ENCODE data around the gene AGTR1.

The AGTR1 gene

GRCh38 chr3:148729476-148730055 is 31.9 kb downstream of the AGTR1 start:
- H3K27ac ChIP-seq: no peak overlapping the region
- intact Hi-C loops (cut with DNase I; ENCODE audit: low total_unique reads): no loop called here
- TF ChIP-seq CTCF (IDR thresholded peaks at IDR 0.05): no peak
- no peak for DNase-seq
- H3K27me3 ChIP-seq: no peaks in the 10 kb centered on the region
- no peaks in the 10 kb centered on the region for H3K4me1 ChIP-seq
- no peaks in the 10 kb centered on the region for H3K36me3 ChIP-seq
- H3K4me3 ChIP-seq: no peak overlapping the region
- H3K9me3 ChIP-seq: no peaks in the 10 kb centered on the region

GRCh38 chr3:148730676-148731075 is 33.0 kb downstream of the AGTR1 start:
- Histone ChIP-seq H3K27ac (no peak overlapping the region), H3K27me3 (no peaks in the 10 kb centered on the region), H3K9me3 (no peaks in the 10 kb centered on the region), H3K4me3 (no peak overlapping the region), H3K36me3 (no peaks in the 10 kb centered on the region), H3K4me1 (no peaks in the 10 kb centered on the region)
- no peak for TF ChIP-seq CTCF (IDR thresholded peaks at IDR 0.05)
- intact Hi-C loops (cut with DNase I; ENCODE audit: low total_unique reads): no loop called here
- no peak for DNase-seq

- no peak overlapping the region for H3K27ac ChIP-seq
- TF ChIP-seq CTCF (IDR thresholded peaks at IDR 0.05): no peak
- intact Hi-C loops (cut with DNase I; ENCODE audit: low total_unique reads): no loop called here
These were observed 37.9 kb downstream of the AGTR1 start for GRCh38 chr3:148735597-148735996.

GRCh38 chr3:148736086-148736485 is 38.4 kb downstream of the AGTR1 start:
- DNase-seq: no peak
- H3K27ac ChIP-seq: no peak overlapping the region
- intact Hi-C loops (cut with DNase I; ENCODE audit: low total_unique reads): no loop called here
- H3K27me3 ChIP-seq: no peaks in the 10 kb centered on the region
- no peaks in the 10 kb centered on the region for H3K9me3 ChIP-seq
- TF ChIP-seq CTCF (IDR thresholded peaks at IDR 0.05): no peak
- H3K4me3 ChIP-seq: no peak overlapping the region
- peaks cover 0 to 1% (median 0%) of the 10 kb centered on the region in 3 donors for H3K36me3 ChIP-seq
- H3K4me1 ChIP-seq: no peaks in the 10 kb centered on the region

More at GRCh38 chr3:148735597-148735996, 37.9 kb downstream of the AGTR1 start:
- Histone ChIP-seq H3K9me3 (no peaks in the 10 kb centered on the region), H3K4me3 (no peak overlapping the region), H3K27me3 (no peaks in the 10 kb centered on the region), H3K4me1 (no peaks in the 10 kb centered on the region), H3K36me3 (no peaks in the 10 kb centered on the region)
- DNase-seq: no peak

GRCh38 chr3:148737104-148737530 is 39.4 kb downstream of the AGTR1 start:
- Histone ChIP-seq H3K4me3 (no peak overlapping the region), H3K27me3 (no peaks in the 10 kb centered on the region), H3K9me3 (no peaks in the 10 kb centered on the region), H3K36me3 (peaks cover 0 to 5% (median 0%) of the 10 kb centered on the region in 3 donors), H3K27ac (no peak overlapping the region), H3K4me1 (no peaks in the 10 kb centered on the region)
- TF ChIP-seq CTCF (IDR thresholded peaks at IDR 0.05): no peak
- no peak for DNase-seq
- intact Hi-C loops (cut with DNase I; ENCODE audit: low total_unique reads): no loop called here

- no peak for DNase-seq
- Histone ChIP-seq H3K27ac (no peak overlapping the region), H3K4me1 (no peaks in the 10 kb centered on the region), H3K36me3 (peaks cover 0 to 5% (median 0%) of the 10 kb centered on the region in 3 donors), H3K9me3 (no peaks in the 10 kb centered on the region), H3K27me3 (no peaks in the 10 kb centered on the region), H3K4me3 (no peak overlapping the region)
- TF ChIP-seq CTCF (IDR thresholded peaks at IDR 0.05): no peak
- intact Hi-C loops (cut with DNase I; ENCODE audit: low total_unique reads): no loop called here
These were observed 42.0 kb downstream of the AGTR1 start for GRCh38 chr3:148739720-148740119.
